NCI-H1092 (cell line): ENCODE results near the gene A1CF.

Experiments used
- DNase-seq: peaks from one replicate; lab custom pipeline; 2025; lab: John Stamatoyannopoulos, UW

A1CF gene

GRCh38 chr10:50862719-50863118, 22.7 kb downstream of the A1CF start:
- DNase-seq, result no peak

- no peak for DNase-seq
Observed at GRCh38 chr10:50861370-50861769, 24.1 kb downstream of the A1CF start.

DNA sequence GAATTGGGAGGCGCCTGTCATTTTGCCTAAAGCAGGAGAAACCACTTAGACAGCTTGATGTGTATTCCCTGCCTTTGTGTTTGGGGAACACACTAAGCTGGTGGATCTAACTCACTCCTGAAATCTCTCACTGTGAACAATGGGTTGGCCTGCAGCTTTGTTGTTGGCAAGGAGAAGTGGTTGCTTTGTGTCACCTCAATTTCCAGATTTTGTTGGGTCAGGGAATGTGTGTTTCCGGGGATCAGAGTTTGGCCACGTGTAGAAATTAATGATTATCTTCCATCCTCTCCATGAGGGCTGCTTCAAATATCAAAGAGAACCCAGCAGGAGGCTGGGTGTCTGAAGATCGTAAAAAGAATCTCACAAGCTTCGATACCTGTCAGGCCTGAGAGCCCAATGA, 27.8 kb downstream of the A1CF start:
- no peak for DNase-seq

GRCh38 chr10:50855461-50855860, 30.0 kb downstream of the A1CF start:
- no peak for DNase-seq

GRCh38 chr10:50855015-50855414, 30.4 kb downstream of the A1CF start:
- no peak for DNase-seq

GRCh38 chr10:50853557-50853956, 31.9 kb downstream of the A1CF start:
- no peak for DNase-seq

DNA sequence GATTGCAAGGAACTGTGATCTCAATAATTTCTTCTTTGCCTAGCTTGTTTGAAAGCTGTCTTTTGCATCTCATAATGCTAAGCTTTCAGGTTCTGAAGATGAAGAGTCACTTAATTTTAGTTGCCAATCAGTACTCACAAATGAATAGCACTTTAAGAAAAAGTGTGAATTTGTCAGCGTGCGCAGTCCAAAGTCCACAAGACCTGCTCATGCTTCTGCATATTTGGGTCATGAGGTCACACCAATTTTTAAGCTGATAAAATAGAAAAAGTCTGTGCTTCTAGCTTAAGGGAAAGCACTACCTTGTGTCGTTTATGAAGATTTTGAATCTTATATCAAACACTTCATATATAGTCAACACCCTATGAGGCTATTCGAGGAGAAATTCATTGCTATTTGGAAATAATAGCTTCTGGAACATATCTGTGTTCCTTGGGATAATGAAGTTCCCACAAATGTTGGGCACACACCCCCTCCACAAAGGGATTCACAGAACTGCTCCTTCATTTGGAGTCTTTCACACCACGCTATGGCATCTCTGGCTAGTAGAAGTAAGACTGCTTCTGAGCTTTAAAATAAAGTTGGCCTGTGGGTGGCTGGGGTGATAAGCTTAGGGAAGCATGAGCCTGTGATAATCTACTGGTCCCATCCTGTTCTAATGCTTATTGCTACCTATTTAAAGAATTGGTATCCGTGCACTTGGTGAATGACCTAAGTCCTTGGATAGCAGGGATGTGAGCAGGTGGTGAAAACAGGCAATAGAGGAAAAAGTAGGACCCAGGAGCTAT, 33.3 kb downstream of the A1CF start:
- DNase-seq, result no peak

GRCh38 chr10:50850578-50851230, 34.7 kb downstream of the A1CF start:
- DNase-seq, result no peak

- DNase-seq, result no peak
Observed at GRCh38 chr10:50846753-50847152, 38.7 kb downstream of the A1CF start.

DNA sequence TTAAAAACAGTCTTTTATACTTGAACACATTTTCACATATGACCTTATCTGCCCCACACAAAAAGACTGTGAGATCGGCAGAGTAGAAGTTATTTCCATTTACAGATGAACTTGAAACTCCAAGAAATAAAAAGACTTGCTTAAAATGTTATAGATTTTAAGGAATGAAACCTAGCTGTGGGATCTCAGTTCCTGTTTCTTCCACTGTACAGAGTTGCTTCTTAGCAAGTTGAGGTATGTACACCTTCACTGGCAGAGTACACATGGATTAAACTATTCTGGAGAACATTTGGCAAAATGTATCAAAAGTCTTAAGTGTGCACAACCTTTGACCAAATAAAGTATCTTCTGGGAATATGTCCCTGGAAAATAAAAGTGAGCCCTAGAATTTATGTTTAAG, 48.3 kb downstream of the A1CF start:
- DNase-seq, result no peak

- no peak for DNase-seq
Observed at GRCh38 chr10:50832171-50832751, 53.2 kb downstream of the A1CF start.

DNA sequence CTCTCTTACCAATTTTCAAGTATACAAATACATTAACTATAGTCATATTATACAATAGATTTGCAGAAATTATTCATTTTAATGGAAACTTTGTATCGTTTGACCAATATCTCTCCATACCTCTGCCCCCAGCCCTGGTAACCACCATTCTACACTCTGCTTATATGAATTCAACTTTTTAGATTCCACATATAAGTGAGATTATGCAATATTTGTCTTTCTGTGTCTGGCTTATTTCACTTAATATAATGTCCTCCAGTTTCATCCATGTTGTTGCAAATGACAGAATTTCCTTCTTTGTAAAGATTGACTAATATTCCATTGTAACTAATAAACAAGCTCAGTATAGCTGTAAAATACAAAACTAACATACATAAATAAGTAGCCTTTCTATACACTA, 55.4 kb downstream of the A1CF start:
- no peak for DNase-seq

DNA sequence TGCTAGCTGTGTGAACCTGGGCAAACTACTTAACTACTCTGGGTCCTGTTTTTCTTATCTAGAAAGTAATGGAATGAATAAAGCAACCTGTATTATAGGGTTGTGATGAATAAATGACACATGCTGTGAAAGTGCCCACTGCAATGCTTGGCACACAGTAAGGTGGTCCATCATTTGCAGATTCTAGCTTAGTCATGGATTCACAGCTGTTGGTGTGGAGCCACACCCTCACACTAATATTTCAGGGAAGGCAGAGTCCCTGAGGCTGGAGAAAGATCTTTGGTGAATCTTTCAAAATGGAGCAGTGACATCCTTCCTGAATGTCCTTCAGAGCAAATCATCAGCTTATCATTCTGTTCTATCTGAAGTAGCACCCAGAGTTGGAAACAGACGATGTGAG, 60.6 kb downstream of the A1CF start:
- no peak for DNase-seq

DNA sequence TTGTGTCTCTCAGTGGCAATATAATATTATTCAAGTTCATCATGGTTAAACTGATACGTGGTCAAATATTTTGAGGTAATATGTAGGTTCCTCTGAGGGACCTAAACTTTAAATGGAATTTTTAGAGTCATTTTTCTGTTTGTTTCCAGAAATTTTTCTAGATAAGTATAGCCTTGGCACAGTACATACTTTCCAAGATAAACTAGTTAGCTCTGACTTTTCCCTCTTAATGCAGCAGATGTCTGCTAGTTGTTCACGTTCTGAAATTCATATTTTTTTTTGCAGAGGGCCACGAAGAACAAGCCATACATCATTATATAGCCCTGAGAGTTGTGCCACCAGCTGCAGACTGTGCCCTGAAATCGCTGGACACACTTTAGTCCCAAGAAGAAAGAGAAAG, 61.6 kb downstream of the A1CF start:
- DNase-seq, result no peak

GRCh38 chr10:50809596-50809995, 75.8 kb downstream of the A1CF start:
- DNase-seq, result no peak

DNA sequence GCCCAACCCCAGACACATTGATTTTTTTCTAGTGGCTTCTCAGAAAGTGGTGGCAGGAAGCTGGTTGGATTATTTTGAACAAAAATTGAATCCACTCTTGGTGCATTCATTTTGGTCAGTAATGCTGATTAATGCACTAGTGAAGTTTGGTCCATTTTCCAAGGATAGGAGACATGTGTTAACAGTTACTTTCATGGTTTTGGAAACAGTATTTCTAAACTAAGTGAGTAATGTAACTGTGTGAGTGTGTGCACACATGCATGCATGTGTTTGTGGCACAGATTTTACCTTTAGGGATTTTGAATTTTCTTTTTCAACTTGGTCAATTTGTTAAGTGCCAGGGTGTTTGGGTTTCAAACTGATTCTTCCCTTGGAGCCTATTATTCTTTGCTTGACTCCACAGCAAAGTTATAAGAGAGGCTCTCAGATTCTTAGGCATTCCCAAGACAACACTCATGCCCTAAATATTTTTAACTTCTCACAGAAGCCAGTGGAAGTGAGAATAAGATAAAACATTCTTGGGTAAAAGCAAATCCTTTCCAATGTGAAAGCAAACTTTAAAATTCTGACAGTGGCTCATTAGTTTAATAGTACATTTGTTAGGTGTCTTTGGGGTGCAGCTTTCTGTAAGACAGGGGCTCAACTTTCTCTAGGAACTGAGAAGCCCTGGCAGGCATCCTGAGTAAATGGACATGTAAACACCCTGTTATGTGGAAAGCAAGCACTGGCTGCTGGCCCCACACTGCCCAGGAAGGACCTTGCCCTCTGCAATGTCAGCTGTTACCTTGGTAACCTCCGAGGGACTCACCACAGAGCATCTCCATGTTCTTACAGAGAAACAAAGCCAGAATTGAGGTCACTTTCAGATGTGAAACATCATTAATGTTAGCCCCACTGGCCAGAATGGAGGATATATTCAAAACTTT, 77.3 kb downstream of the A1CF start:
- no peak for DNase-seq

- DNase-seq, result no peak
Observed at GRCh38 chr10:50805981-50806622, 79.3 kb downstream of the A1CF start.

DNA sequence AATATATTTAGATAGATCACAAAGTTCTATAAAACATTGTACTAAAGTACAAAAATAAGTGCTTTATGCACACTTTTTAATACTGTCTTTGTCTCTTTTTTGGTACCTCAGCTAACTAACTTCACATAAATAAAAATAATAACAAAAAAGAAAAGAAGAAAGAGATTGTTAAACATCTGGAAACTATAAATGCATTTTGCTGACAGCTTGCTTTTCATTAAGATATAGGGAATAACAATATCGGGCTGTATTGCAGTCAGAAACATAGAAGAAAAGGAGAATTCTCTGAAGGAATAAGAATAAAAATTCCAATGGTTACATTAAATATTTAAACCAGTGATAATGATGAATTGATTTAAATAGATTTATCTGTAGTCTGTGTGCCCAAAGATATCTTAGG, 85.8 kb downstream of the A1CF start:
- DNase-seq, result no peak

DNA sequence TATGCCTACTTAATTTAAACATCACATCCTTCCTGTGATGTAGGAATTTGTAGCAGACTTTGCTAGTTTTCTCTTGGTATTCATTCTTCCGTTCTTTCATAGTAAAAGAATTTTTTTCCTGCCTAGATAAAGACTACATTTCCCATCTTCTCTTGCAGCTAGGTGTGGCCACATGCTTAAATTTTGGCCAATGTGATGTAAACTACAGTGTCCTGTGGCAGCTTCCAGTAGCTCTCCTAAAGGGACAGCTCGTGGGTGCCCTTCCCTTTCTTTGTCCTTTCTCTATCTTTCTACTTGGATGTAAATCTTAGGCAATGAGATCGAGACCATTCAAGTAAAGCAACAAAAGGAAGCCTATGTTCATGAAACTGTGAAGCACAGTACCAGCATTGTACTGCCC, 87.1 kb downstream of the A1CF start:
- no peak for DNase-seq

DNA sequence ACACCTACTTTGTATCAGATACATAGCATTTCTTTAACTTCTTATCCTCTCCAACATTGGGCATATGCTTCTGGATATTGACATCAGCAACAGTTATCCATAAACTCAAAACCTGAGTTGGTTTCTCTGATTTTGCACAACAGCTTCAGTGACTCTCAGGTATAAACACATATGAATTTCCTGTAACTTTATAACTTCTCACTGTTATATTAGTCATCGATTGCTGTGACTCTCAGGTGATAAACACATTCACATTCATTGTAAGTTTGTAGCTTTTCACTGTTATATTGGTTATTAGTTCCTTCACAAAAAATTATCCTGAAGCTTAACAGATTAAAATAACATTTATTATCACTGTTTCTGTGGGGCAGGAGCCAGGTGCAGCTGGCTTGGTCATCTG, 88.7 kb downstream of the A1CF start:
- DNase-seq, result no peak

DNA sequence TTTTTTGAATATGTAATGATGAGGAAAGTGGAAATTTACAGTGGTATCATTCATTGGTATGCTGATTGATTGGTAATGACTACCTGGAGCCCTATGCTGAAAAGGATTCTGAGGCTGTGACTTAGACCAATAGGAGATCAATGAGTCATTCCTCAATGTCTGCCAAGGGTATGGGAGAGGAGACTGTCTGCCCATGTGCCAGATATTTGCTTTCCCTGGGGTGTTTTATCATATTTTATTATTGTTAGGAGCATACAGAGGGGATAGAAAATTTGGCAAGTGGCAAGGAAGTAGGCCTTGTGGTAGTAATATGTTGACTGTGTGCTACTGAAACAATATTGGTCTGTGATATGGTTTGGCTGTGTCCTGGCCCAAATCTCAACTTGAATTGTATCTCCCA, 90.9 kb downstream of the A1CF start:
- DNase-seq, result no peak
